Measurements from ENCODE around the gene PTPN9.

- no peak for TF ChIP-seq FOXM1 (IDR thresholded peaks at IDR 0.05; ENCODE audit: borderline replicate concordance, low read depth)
- TF ChIP-seq EP300 (IDR thresholded peaks at IDR 0.05; ENCODE audit: borderline replicate concordance), result no peak
- no peak for TF ChIP-seq MAX (IDR thresholded peaks at IDR 0.05)
- no peak for TF ChIP-seq TCF12 (IDR thresholded peaks at IDR 0.05; ENCODE audit: low read depth)
- TF ChIP-seq REST (IDR thresholded peaks at IDR 0.05; ENCODE audit: low read depth), result no peak
- TF ChIP-seq TAF1 (IDR thresholded peaks at IDR 0.05; ENCODE audit: low read depth), result no peak
- no peak for TF ChIP-seq YY1 (IDR thresholded peaks at IDR 0.05; ENCODE audit: low read depth)
- no peak for TF ChIP-seq CEBPB (IDR thresholded peaks at IDR 0.05)
- no peak for TF ChIP-seq RAD21 (IDR thresholded peaks at IDR 0.05; ENCODE audit: low read depth)
- TF ChIP-seq EGR1 (IDR thresholded peaks at IDR 0.05), result no peak
- TF ChIP-seq TEAD4 (IDR thresholded peaks at IDR 0.05), result no peak
- TF ChIP-seq USF1 (IDR thresholded peaks at IDR 0.05), result no peak
Measured at GRCh38 chr15:75468913-75469598, 110.1 kb downstream of the PTPN9 start.
